ENCODE results near the gene CYP39A1.
"Not testable (repeated sequence)": the region's sequence is repeated elsewhere in the genome, so short reads cannot be mapped to it uniquely, and the experiment has no call there.

Gene CYP39A1

GRCh38 chr6:46648869-46649492 lies 3.6 kb downstream of the CYP39A1 start:
- no peak for DNase-seq

GRCh38 chr6:46648108-46648507 lies 4.5 kb downstream of the CYP39A1 start:
- not testable (repeated sequence) for DNase-seq

- no peak for DNase-seq
Measured at GRCh38 chr6:46645265-46645664, 7.4 kb downstream of the CYP39A1 start.

- no peak for DNase-seq
Measured at GRCh38 chr6:46642928-46643751, 9.5 kb downstream of the CYP39A1 start.

- no peak for DNase-seq
Measured at GRCh38 chr6:46638650-46639049, 14.0 kb downstream of the CYP39A1 start.

GRCh38 chr6:46637933-46638332 lies 14.7 kb downstream of the CYP39A1 start:
- no peak for DNase-seq

- no peak for DNase-seq
Measured at GRCh38 chr6:46637145-46637544, 15.5 kb downstream of the CYP39A1 start.

GRCh38 chr6:46635462-46635861 lies 17.2 kb downstream of the CYP39A1 start:
- DNase-seq, result no peak

GRCh38 chr6:46632053-46632452 lies 20.6 kb downstream of the CYP39A1 start:
- no peak for DNase-seq

GRCh38 chr6:46629691-46630090 lies 22.9 kb downstream of the CYP39A1 start:
- DNase-seq, result no peak

GRCh38 chr6:46628976-46629375 lies 23.6 kb downstream of the CYP39A1 start:
- DNase-seq, result no peak

- DNase-seq, result no peak
Measured at GRCh38 chr6:46628498-46628897, 24.1 kb downstream of the CYP39A1 start.

GRCh38 chr6:46626976-46627375 lies 25.6 kb downstream of the CYP39A1 start:
- DNase-seq, result no peak

GRCh38 chr6:46626228-46626909 lies 26.2 kb downstream of the CYP39A1 start:
- DNase-seq, result no peak

- DNase-seq, result no peak
Measured at GRCh38 chr6:46618726-46619125, 33.9 kb downstream of the CYP39A1 start.

GRCh38 chr6:46612645-46613044 lies 40.0 kb downstream of the CYP39A1 start:
- no peak for DNase-seq

- no peak for DNase-seq
Measured at GRCh38 chr6:46610862-46611553, 41.6 kb downstream of the CYP39A1 start.

GRCh38 chr6:46606338-46606737 lies 46.3 kb downstream of the CYP39A1 start:
- DNase-seq, result no peak

- DNase-seq, result no peak
Measured at GRCh38 chr6:46605091-46605797, 47.4 kb downstream of the CYP39A1 start.

GRCh38 chr6:46598215-46598614 lies 54.4 kb downstream of the CYP39A1 start:
- DNase-seq, result no peak

GRCh38 chr6:46592740-46593139 lies 59.9 kb downstream of the CYP39A1 start:
- no peak for DNase-seq

- no peak for DNase-seq
Measured at GRCh38 chr6:46592046-46592445, 60.6 kb downstream of the CYP39A1 start.

- no peak for DNase-seq
Measured at GRCh38 chr6:46590765-46591164, 61.9 kb downstream of the CYP39A1 start.

Measured in left hindlimb (tissue), 1 donor.